ENCODE data around the gene CCN2.
A peak's percentile ranks its signal among the peaks of the same experiment; 100 is the strongest.

Gene CCN2, protein sequence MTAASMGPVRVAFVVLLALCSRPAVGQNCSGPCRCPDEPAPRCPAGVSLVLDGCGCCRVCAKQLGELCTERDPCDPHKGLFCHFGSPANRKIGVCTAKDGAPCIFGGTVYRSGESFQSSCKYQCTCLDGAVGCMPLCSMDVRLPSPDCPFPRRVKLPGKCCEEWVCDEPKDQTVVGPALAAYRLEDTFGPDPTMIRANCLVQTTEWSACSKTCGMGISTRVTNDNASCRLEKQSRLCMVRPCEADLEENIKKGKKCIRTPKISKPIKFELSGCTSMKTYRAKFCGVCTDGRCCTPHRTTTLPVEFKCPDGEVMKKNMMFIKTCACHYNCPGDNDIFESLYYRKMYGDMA

DNA sequence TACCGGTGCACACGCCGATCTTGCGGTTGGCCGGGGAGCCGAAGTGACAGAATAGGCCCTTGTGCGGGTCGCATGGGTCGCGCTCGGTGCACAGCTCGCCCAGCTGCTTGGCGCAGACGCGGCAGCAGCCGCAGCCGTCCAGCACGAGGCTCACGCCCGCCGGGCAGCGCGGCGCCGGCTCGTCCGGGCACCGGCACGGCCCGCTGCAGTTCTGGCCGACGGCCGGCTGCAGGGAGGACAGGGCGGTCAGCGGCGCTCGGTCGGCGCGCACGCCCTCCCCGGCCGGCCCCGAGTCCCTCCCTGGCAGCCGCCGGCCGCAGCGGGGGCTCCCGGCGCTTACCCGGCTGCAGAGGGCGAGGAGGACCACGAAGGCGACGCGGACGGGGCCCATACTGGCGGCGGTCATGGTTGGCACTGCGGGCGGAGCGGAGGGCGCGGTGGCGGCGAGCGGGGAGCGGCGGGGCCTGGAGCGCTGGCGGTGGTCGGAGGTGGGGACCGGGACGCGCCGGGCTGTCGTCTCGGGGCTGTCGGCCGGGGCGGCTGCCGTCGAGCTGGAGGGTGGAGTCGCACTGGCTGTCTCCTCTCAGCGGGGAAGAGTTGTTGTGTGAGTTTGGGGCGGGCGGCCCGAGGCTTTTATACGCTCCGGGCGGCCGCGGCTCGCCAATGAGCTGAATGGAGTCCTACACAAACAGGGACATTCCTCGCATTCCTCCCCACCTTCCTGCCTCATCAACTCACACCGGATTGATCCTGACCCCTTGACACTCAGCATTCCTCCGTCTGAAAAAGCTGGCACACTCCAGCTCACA, at the start of gene CCN2:
CCN2 (minus strand) TSS at position 606 of the 809 bp plus-strand sequence; CDS start at position 406, 200 bp downstream.
- peak; percentile 98 for DNase-seq (ENCODE audit: low spot score)

GRCh38 chr6:132000296-132000695, 49.1 kb upstream of the CCN2 start:
- DNase-seq (ENCODE audit: low spot score) = no peak

- no peak for DNase-seq (ENCODE audit: low spot score)
These were observed 48.5 kb upstream of the CCN2 start for GRCh38 chr6:131999545-132000146.

- DNase-seq (ENCODE audit: low spot score) = no peak
These were observed 47.2 kb upstream of the CCN2 start for GRCh38 chr6:131998255-131998982.

GRCh38 chr6:131997429-131998153, 46.4 kb upstream of the CCN2 start:
- DNase-seq (ENCODE audit: low spot score) = no peak

DNA sequence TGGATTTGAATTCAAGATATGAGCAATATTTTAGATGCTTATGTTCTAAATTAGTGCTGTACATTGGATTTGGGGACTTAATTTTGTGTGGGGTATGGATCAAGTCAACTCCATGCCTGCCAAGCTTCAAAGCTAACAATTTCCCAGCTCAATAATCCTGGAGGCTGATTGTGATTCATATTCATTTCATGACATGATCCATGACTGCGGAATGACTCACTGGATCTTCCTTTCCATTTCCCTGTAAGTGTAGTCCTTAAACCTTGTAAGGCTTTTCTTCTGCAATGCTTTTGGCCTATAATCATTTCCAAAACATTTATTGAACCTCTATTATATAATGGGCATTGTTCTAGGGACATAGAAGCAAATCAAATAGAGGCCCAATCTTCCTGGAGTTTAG, 44.7 kb upstream of the CCN2 start:
- DNase-seq (ENCODE audit: low spot score) = peak; percentile 88

GRCh38 chr6:131992557-131992956, 41.4 kb upstream of the CCN2 start:
- no peak for DNase-seq (ENCODE audit: low spot score)

DNA sequence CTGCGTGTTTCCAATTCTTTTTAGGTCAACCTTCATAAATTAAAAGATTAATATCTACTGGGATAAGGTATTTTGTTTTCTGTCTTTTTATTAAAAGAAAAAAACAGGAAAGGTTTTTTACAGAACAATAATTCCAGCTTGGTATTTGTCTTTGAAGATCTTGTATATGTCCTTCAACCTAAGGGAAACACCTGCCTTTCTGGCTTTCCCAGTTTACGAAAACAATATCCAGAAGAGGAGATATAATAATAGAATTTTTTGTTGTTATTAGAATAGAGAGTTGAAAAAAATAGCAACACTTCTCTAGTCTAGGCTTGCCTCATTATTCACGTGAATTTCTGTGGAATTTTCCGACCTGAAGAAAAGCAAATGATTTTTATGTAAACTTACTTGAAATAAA, 37.9 kb upstream of the CCN2 start:
- DNase-seq (ENCODE audit: low spot score) = no peak

DNA sequence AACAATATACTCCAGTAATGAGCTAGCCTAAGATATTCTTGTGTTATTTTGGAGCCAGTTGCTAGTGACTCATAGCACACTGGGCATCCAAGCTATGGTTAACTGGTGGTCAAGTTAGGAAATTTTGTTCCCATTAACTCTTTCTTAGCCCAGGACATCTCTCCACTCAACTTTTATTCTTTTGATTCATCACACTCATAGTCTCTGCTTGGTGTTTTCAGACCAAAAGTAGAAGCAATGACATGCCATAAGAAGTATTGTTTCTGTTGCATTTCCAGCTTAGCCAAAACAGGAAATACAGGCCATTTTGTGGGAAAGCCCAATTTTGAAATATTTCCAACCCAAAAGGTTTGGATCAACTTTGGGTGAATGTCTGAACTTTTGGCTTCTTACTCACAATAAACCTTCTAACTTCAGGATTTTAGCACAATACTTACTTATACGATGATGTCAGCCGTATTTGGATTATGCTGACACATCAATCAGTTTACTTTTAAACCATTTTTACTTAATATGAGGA, 31.6 kb upstream of the CCN2 start:
- DNase-seq (ENCODE audit: low spot score) = peak; percentile 29

- no peak for DNase-seq (ENCODE audit: low spot score)
These were observed 30.4 kb upstream of the CCN2 start for GRCh38 chr6:131981624-131981978.

DNA sequence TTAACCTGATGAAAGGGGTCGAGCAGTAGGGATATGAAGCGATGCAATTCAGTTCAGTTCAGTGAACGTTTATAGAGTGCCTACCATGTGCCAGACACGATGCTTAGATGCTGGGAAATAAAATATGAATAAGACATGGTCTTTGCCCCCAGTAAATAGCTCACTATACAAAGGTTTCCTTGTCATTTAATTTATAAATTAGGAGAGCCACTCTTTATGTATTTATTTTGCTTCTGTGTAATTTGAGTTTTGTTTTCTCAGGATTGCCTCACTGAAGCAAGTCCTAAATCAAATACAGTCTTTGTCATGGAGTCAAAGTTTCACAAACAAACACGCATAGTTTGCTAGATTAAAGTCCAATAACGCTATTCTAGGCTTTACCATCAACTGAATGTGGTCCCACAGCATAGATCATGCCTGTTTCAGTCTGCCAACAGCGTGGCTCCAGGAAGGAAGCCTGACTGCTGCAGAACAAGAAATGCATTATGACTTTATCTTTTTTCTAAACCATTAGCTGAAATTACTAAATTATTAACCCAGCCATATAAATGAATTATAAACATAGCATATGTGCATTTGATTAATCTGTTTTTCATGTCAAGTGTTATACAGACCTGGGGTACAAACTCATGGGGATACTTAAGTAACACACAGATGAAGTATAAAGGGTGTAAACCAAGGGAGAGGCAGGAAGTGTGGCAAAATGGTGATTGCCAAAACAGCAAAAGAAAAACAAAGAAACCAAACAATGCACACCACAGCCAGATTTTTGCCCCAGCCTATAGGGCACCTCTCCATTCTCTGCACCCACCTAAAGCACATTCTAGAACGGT, 29.8 kb upstream of the CCN2 start:
- no peak for DNase-seq (ENCODE audit: low spot score)

GRCh38 chr6:131980338-131980790, 29.2 kb upstream of the CCN2 start:
- DNase-seq (ENCODE audit: low spot score) = no peak

GRCh38 chr6:131979515-131980337, 28.6 kb upstream of the CCN2 start:
- DNase-seq (ENCODE audit: low spot score) = peak; percentile 84

DNA sequence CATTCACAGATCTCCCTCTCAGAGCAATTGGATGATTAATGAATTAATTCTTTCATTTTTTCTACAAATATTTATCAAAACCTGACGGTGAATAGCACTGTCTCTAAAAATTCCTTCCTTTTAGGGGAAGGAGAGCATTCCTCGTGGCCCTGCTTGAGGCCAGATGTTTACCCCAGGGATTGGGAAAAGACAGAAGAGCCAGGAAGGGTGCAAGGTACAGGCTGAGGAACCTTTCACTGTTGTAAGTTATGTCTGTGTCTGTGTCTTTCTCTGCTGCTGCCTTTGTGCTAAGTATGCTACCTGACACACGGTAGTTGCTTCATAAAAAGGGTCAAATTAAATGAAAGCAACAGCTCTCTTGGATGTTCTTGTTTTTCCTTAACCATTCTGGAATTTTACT, 27.4 kb upstream of the CCN2 start:
- DNase-seq (ENCODE audit: low spot score) = no peak

GRCh38 chr6:131976545-131977061, 25.4 kb upstream of the CCN2 start:
- DNase-seq (ENCODE audit: low spot score) = no peak

GRCh38 chr6:131972741-131973140, 21.6 kb upstream of the CCN2 start:
- DNase-seq (ENCODE audit: low spot score) = no peak

DNA sequence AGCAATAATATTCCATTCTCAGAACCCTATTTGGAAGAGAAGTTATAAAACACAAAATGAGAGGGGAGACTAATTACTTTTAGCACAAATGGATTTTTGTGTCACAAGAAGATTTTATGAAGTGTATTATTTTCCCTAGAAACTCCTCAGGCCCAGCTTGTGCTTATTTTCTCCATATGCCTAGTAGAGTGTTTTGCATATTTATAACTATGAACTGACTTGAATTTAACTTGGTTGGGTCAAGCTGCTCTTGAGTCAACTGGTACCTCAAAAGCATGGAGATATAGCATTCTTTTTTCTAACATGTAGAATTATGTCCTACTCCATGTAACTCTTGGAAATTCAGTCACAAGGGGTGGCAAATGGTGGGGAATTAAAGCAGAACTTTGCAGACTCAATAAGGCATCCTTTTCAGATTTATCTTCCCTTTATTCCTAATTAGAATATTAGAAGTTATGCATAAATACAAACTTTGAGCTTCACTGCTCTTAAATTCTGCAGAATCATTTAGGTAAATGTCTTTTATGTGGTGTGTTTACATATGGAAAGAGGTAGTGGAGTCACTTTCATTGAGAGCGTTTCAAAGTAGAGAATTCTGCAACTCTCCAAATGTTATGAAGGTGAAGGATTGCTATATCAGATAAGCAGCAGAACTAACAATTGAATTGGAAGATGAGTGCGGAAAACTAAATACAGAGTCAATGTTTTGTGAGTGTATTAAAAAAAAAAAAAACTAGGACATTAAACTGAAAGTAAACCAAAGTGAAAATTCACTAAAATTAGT, 19.1 kb upstream of the CCN2 start:
- DNase-seq (ENCODE audit: low spot score) = no peak

DNA sequence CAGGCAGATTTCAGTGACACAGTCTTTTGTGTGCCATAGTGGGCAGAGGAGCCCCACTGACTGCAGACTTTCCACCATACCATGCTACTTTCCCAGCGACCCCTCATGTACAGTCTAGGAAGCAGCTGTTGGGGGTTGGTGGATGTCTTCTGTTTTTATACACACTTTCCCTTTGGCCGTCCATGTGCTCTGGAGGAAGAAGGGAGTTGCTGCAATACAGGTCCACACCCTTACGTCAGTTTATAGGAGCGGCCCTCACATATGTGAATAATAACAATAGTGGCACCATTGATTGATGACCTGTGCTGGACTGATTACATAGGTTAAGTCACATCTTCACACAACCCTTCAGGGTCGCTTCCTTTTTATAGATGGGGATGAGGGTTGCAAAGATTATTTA, 17.5 kb upstream of the CCN2 start:
- no peak for DNase-seq (ENCODE audit: low spot score)

All from kidney tubule cell (primary cell).